ENCODE data around the gene IL31. TPM values are rescaled to one million over a fixed set of nuclear protein-coding genes. Genes with fewer than 3 reads are reported as not detected.

The IL31 gene
- total RNA-seq, 1 experiment from 2014 or later, result not detected

DNA sequence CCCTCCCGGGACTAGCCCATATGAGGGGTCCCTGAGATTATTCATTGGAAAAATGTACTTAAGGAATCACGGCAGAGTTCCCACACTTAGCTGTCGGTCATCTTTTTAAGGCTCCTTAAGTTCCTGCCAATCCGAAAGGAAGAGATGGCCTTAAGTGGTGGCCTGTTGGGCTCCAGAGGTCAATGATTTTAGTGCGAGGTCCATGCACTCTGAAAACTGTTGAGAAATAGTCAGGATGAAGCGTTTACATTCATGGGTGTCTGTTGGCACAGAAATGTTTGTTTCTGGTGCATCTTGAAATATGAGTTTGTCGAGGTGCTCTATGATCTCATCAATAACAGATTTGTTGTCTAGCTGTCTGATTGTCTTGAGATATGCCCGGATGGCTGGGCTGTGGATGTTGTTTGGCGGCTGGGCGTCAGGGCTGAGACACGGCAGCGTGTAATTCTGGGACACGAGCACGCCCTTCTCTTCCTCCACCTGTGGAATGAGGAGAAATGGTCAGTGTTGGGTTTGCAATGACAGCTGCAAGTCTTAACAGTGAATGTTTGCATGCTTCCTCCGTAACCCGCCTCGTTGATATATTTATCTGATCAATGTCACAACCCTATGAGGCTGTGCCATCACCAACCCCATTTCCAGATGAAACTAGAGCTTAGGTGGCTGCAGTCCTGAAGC is 1.6 kb downstream of the IL31 start:
- H3K4me3 ChIP-seq (ENCODE audit: low read depth in 2 of 2, low read length in 2 of 2), result no peak overlapping the region
- CTCF ChIA-PET, result no interaction called here
- in situ Hi-C loops (cut with HindIII; ENCODE audit: low pct_unique_long_range_greater_than_20kb, low sequenced_read_pairs), result no loop called here
- ATAC-seq (peak; percentile 27; the same call in 1 of the 2 replicates), DNase-seq (ENCODE audit: low read depth, low spot score) (no peak)
- H3K27ac ChIP-seq (ENCODE audit: low read length), result no peak overlapping the region
- no peaks in the 10 kb centered on the region for H3K4me1 ChIP-seq (ENCODE audit: control insufficient read depth, insufficient read depth, low read length)
- intact Hi-C loops (cut with micrococcal nuclease; ENCODE audit: unreplicated experiment), result no loop called here
- no peaks in the 10 kb centered on the region for H3K9me3 ChIP-seq (ENCODE audit: control insufficient read depth, insufficient read depth, low read depth, low read length)
- no peaks in the 10 kb centered on the region for H3K36me3 ChIP-seq (ENCODE audit: control insufficient read depth, insufficient read depth, low read length)
- POLR2A ChIA-PET, result no interaction called here
- no TSS peak for BruUV-seq (replicated peaks)
- no peaks in the 10 kb centered on the region for H3K27me3 ChIP-seq (ENCODE audit: control insufficient read depth, insufficient read depth, low read length)
- TF ChIP-seq, protein P1, sequence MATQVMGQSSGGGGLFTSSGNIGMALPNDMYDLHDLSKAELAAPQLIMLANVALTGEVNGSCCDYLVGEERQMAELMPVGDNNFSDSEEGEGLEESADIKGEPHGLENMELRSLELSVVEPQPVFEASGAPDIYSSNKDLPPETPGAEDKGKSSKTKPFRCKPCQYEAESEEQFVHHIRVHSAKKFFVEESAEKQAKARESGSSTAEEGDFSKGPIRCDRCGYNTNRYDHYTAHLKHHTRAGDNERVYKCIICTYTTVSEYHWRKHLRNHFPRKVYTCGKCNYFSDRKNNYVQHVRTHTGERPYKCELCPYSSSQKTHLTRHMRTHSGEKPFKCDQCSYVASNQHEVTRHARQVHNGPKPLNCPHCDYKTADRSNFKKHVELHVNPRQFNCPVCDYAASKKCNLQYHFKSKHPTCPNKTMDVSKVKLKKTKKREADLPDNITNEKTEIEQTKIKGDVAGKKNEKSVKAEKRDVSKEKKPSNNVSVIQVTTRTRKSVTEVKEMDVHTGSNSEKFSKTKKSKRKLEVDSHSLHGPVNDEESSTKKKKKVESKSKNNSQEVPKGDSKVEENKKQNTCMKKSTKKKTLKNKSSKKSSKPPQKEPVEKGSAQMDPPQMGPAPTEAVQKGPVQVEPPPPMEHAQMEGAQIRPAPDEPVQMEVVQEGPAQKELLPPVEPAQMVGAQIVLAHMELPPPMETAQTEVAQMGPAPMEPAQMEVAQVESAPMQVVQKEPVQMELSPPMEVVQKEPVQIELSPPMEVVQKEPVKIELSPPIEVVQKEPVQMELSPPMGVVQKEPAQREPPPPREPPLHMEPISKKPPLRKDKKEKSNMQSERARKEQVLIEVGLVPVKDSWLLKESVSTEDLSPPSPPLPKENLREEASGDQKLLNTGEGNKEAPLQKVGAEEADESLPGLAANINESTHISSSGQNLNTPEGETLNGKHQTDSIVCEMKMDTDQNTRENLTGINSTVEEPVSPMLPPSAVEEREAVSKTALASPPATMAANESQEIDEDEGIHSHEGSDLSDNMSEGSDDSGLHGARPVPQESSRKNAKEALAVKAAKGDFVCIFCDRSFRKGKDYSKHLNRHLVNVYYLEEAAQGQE (IDR thresholded peaks at IDR 0.05; ENCODE audit: insufficient read depth in 1 of 2, low read depth in 2 of 2, low read length in 1 of 2), result no peak
- TF ChIP-seq TCF7L2 (IDR thresholded peaks at IDR 0.05; ENCODE audit: low read depth, low read length) (no peak), POLR2AphosphoS5 (IDR thresholded peaks at IDR 0.05; ENCODE audit: low read depth, low read length) (no peak), SIN3A (IDR thresholded peaks at IDR 0.05; ENCODE audit: borderline replicate concordance, insufficient read depth, low read depth, low read length) (no peak), CTCF (IDR thresholded peaks at IDR 0.05) (no peak)

GRCh38 chr12:122171399-122171798 is 2.6 kb downstream of the IL31 start:
- Histone ChIP-seq H3K9me3 (ENCODE audit: control insufficient read depth, insufficient read depth, low read depth, low read length) (no peaks in the 10 kb centered on the region), H3K4me1 (ENCODE audit: control insufficient read depth, insufficient read depth, low read length) (no peaks in the 10 kb centered on the region), H3K36me3 (ENCODE audit: control insufficient read depth, insufficient read depth, low read length) (no peaks in the 10 kb centered on the region), H3K27me3 (ENCODE audit: control insufficient read depth, insufficient read depth, low read length) (no peaks in the 10 kb centered on the region), H3K4me3 (ENCODE audit: low read depth in 2 of 2, low read length in 2 of 2) (no peak overlapping the region), H3K27ac (ENCODE audit: low read length) (no peak overlapping the region)
- intact Hi-C loops (cut with micrococcal nuclease; ENCODE audit: unreplicated experiment) (no loop called here), in situ Hi-C loops (cut with HindIII; ENCODE audit: low pct_unique_long_range_greater_than_20kb, low sequenced_read_pairs) (no loop called here)
- DNase-seq (ENCODE audit: low read depth, low spot score) (no peak), ATAC-seq (no peak)
- CTCF ChIA-PET, result no interaction called here
- POLR2A ChIA-PET, result interaction anchor here (0.5 kb wide), 1 partner anchor 23 kb away, joined by 6 read pairs; no protein-coding TSS in a partner anchor
- BruUV-seq (replicated peaks), result no TSS peak
- TF ChIP-seq TCF7L2 (IDR thresholded peaks at IDR 0.05; ENCODE audit: low read depth, low read length), result no peak
- TF ChIP-seq, protein P1 (IDR thresholded peaks at IDR 0.05; ENCODE audit: insufficient read depth in 1 of 2, low read depth in 2 of 2, low read length in 1 of 2), result no peak
- no peak for TF ChIP-seq CTCF (IDR thresholded peaks at IDR 0.05)
- no peak for TF ChIP-seq POLR2AphosphoS5 (IDR thresholded peaks at IDR 0.05; ENCODE audit: low read depth, low read length)
- TF ChIP-seq SIN3A (IDR thresholded peaks at IDR 0.05; ENCODE audit: borderline replicate concordance, insufficient read depth, low read depth, low read length), result no peak
